Activated naive CD8-positive, alpha-beta T cell treated with anti-CD3 and anti-CD28 coated beads, Interleukin-2, amount 50 U/mL, for 16 hours (primary cell): Measurements from ENCODE around the gene IL22RA2.
A peak's percentile ranks its signal among the peaks of the same experiment; 100 is the strongest.
"Not testable (repeated sequence)": the region's sequence is repeated elsewhere in the genome, so short reads cannot be mapped to it uniquely, and the experiment has no call there.

Experiments used
- DNase-seq: peaks from one replicate; pipeline ENCODE4 v3.0.0-alpha.2; 2020; ENCODE audit warnings: low read depth, low spot score

The IL22RA2 gene, protein sequence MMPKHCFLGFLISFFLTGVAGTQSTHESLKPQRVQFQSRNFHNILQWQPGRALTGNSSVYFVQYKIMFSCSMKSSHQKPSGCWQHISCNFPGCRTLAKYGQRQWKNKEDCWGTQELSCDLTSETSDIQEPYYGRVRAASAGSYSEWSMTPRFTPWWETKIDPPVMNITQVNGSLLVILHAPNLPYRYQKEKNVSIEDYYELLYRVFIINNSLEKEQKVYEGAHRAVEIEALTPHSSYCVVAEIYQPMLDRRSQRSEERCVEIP

DNA sequence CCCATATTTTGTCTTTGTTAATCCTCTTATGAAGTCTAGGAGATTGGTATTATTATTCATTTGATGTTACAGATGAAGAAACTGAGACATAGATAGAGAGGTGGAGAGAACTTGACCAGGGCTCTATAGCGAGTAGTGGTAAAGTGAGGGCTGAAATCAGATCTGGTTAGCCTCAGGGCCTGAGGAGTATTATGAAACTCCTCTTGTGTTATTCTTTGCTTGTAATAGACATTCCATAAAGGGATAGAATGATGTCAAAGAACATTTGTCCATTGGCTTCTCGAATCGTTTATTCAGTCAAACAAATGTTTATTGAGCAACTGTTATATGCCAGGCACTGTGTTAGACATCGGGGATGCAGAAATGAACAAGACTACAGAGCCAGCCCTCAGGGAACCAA is at the start of gene IL22RA2:
IL22RA2 (minus strand) TSS at position 144 of the 400 bp plus-strand sequence. CDS start 11,895 bp downstream, outside the sequence.
- no peak for DNase-seq

DNA sequence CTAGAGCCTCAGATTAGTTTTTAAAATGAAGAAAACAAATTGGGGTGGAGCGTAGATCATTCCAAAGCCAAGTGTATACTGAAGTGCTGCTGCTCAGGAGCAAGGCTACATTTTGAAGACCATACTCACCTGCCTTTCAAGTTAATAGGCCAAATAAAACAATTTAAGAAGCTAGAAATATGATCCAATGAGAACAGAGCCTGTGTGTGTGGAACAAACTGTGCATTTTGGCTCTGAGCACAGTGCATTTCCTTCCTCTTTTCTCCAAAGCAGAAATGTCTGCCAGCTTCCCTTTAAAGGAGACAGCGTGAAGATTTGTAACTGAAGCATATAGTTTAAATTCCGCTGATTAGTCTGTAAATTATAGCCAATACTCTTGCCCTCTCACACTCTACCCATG is 48.9 kb upstream of the IL22RA2 start:
- DNase-seq, result no peak

DNA sequence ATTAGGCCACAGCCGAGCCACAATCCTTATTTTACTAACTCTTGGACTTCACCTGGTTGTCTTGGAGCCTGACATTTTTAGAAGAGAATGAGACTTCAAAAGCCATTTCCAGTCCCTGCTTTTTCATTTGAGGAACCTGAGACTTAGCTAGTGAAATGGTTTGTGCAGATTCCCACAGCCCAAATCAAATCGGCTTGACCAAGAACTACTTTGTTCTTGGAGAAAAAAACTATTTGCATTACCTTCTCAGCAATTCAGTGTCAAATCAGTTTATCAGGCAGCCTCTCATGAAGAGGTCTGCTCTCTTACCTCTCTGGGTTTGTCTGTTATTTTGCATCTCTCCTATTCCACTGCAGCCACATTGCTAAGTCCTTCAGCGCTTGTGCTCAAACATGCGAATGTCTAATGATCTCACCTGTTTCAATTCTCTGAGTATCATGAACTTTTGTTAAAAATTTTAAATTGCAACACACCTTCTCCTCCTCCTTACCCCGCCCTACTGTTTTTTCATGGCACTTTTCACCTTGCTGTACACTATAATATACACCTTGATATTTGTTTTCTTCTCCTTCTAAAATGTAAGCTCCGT is 46.3 kb upstream of the IL22RA2 start:
- DNase-seq, result no peak

DNA sequence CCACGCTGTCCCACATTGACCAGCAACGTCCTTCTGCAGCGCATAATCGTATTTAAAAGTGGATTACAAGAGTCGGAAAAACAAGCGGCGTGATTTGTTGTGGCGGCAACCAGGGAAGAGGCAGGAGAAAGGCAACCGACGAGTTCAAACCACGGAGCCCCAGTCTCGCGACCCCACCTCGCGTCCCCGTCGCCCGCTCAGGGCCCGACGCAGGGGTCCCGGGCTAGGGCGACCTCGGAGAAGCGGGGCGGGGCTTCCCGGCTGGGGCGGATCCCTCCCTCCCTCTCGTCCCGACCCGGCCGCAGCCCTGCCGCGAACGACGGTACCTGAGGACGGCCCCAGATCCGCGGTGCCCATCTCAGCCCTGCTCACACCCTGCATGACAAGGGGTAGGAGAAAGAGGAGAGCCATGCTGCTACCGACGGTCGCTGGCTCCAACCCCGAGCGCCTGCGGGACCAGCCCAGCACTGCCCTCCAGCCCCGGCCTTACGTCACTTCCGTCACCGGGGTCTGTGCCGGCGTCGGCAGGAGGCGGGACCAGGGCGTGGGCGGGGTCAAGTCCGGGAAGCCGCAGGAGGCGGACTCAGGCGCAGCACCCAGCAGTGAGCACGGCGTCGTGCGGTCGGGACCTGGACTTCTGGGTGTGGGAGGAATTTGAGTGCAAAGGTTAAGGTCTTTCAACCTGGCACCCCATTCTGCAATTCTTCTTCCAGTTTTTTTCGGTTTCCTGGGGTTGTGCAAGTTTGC is 45.6 kb upstream of the IL22RA2 start, which contains the start of gene IFNGR1:
IFNGR1 (minus strand) TSS at position 469 of the 747 bp plus-strand sequence; CDS start at position 411, 58 bp downstream.
- DNase-seq, result peak; percentile 95

DNA sequence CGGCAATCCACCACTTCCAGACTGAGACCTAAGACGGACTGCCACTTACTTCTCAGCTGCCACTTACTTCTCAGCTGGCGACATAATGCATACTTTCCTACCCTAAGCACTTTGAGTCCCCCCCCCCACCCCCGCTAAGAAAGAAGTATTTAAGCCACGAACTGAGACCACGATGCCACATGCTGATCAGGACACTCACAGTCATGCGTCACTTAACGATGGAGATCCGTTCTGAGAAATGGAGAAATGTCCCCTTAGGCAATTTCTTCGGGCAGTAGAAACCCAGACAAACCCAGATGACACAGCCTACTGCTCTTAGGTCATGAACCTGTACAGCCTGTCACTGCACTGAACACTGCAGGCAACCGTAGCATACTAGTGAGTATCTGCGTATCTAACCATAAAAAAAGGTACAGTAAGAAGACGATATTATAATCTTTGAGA is 45.1 kb upstream of the IL22RA2 start:
- DNase-seq, result no peak

DNA sequence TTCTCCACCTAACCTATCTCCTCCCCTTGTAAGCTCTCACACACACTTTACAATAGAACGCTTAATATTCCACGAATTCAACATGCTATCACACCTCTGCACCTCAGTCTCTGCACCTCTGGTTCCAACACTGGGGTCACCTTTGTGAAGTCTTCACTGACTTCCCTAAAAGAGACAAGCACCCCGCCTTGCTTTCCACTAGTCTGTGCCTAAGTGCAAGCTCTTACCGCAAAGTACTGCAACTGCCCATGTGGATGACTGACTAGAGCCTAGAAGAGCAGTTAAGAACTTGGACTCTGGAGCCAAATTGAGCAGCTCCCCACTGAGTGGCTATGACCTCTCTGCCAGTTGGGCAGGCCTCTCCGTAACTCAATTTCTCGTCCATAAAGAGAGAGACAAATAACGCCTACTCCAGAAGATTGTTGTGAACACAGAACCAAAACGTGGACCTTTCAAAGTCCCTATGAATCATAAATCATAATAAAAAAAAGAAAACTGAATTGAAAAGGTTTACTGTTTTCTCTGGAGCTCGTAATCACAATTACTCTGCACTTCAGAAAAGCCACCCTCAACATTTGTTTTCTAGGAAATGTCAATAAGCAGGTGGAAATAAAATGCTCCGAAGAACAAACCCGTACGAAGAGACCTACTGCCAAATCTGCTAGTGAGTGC is 44.5 kb upstream of the IL22RA2 start:
- no peak for DNase-seq

DNA sequence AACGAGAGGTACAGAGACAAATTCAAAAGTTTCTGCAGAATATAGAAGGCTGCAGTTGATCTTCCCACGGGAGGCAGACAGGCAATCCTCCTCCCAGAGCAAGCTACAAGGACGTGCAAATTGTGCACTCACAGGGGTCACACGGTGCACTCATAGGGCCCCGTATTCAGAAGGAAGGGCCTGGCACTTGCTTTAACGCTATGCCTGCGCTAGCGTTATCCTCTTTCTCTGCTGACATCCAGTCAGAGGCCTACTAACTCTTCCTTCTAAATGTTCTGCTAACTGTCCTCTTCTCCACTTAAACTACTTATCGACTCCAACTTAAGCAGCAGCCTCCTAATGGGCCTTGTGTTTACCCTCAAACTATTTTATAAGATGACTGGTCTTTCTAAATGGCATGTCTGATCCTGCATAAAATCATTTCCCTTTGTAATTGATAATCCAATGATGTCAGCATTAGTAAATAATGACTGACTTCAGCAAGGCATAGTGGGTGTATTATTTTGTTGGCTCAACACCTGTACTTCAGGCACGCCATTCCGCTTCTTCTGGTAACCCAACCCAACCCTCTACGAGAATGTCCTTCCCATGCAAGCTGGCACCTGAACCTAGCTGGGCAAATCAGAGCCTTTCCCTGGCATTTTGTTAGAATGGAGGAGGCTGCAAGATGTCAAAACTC is 43.6 kb upstream of the IL22RA2 start:
- no peak for DNase-seq

DNA sequence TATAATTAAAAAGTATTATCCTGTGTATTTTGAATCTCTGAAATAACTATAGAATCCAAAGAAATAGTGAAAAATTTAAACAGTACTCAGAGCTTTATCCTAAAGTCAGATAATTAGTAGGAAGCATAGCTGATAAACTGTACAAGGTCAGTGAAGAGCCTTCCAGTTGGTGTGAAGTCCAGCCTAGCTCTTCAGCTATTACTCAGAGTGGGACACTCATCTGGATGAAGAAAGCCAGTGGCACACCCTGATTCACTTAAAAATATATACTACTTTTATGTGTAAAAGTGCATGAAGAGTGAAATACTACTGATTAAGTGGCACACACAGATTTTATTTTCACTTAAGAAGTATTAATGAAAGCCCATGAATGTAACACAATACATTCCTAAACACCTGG is 42.7 kb upstream of the IL22RA2 start:
- no peak for DNase-seq

DNA sequence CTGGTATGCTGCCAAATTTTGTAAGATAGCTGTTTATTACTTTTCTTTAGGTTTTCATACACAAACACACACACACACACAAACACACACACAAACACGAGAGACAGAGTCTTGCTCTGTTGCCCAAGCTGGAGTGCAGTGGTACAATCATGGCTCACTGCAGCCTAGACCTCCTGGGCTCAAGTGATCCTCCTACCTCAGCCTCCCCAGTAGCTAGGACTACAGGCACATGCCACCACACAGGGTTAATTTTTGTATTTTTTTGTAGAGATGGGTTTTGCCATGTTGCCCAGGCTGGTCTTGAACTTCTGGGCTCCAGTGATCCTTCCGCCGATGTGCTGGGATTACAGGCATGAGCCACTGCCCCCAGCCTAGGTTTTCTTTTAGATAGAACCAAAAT is 42.2 kb upstream of the IL22RA2 start:
- not testable (repeated sequence) for DNase-seq

DNA sequence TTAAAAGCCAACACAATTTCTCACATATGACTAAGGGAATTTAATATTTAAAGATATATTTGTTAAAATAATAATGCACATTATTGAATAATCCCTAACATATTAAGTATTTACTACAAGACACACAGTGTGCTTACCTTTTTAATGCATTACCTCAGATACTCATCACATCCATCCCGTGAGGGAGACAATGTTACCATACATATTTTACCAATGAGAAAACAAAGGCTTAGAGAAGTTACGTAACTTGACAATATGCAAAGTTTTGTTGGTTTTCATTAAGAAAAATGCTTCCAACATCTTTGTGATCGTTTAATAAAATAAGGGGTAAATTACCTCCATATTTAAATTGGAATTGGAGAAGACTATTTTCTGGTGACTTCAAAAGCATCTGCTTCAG is 41.5 kb upstream of the IL22RA2 start:
- DNase-seq, result no peak

DNA sequence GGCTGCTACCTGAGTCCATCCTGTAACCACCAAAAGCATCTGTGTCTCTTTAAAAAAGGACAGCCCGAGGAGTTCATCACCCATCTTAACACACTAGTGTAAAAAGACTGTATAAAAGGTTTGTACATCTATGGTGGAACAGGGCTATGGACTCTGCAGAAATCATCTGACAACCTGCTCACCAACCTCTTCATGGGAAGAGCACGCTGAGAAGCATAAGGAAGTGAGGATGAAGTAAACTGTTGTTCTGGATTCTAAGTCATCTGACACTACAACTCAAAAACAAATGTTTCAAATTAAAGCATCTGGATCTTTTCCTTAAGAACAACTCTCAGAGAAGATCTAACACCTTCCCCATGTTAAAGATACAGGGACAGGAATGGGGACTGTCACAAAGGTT is 40.4 kb upstream of the IL22RA2 start:
- DNase-seq, result no peak

DNA sequence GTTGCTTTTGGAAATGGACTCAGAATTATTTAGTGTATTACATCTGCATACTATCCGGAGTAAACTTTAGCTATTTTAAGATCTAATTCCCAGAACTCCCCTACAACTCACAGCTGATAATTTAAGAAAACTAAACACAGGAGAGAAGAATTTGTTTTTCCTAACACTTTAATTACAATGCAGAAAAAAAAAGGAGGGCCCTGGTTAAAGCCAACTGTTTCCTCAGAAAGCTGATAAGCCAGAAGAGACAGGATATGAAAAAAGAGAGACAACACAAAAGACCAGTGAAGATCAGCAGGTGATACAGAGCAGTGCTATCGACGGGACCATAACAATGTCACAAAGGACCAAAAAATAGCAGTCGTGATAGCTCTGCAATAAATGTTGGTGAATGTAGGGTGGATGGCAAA is 39.9 kb upstream of the IL22RA2 start:
- no peak for DNase-seq

DNA sequence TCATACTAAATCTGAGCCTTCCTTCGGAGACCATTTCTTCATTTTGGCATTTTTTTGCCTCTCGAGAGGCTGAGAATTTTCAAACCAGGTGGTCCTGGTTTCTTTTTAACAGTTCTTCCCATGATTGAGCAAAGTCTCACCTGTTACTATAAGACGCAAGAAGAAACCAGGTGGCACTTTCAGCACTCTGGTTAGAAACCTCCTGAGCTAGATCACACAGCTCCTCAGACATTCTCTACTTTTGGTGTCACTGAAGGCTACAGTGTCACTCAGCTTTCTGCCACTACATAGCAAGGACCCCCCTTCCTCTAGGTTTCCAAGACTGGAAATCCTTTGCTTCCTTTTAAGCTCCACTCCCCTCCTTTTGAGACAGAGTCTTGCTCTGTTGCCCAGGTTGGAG is 38.5 kb upstream of the IL22RA2 start:
- no peak for DNase-seq

DNA sequence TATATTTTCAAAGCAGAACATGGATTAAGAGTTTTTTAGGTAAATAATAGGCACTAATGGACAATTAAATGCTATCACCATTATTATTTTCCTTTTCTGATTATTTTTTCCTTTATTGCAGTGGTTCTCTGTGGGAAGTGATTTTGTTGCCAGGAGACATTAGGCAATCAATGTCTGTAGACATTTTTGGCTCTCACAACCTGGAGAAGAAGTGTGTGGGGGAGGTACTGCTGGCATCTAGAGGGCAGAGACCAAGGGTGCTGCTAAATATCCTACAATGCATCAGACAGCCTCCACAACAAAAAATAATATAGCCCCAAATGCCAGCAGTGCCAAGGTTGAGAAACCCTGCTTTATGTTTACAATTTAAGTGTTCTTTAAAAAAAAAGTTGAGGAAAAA is 37.5 kb upstream of the IL22RA2 start:
- DNase-seq, result no peak

DNA sequence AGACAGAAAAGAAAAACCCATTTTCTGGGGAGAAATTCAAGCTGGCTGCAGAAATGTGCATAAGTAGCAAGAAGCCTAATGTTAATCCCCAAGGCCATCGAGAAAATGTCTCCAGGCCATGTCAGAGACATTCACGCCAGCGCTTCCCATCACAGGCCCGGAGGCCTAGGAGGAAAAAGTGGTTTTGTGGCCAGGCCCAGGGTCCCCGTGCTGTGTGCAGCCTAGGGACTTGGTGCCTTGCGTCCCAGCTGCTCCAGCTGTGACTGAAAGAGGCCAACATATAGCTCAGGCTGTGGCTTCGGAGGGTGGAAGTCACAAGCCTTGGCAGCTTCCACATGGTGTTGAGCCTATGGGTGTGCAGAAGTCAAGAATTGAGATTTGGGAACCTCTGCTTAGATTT is 34.8 kb upstream of the IL22RA2 start:
- DNase-seq, result no peak

DNA sequence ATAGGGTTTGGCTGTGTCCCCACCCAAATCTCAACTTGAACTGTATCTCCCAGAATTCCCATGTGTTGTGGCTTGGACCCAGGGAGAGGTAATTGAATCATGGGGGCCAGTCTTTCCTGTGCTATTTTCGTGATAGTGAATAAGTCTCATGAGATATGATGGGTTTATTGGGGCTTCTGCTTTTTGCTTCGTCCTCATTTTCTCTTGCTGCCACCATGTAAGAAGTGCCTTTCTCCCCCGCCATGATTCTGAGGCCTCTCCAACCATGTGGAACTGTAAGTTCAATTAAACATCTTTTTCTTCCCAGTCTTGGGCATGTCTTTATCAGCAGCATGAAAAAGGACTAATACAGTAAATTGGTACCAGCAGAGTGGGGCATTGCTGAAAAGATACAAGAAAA is 34.0 kb upstream of the IL22RA2 start:
- DNase-seq, result not testable (repeated sequence)

DNA sequence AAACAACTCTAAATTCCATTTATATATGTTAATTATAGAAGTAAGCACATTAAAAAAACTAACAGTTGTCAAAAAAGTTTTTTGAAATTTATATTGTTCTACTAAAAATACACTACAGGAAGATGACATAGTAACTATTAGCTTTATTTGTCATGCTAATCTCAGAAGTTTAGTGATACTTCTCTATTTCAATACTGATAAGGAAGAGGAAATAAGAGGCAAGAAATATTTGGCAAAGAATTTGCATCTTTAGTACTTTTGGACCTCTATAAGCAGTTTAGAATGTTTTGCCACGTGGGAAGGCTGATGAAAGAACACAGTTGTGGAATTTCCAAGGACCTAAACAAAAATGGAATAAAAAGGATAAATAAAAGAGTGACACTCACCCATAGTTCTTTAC is 33.1 kb upstream of the IL22RA2 start:
- DNase-seq, result no peak

DNA sequence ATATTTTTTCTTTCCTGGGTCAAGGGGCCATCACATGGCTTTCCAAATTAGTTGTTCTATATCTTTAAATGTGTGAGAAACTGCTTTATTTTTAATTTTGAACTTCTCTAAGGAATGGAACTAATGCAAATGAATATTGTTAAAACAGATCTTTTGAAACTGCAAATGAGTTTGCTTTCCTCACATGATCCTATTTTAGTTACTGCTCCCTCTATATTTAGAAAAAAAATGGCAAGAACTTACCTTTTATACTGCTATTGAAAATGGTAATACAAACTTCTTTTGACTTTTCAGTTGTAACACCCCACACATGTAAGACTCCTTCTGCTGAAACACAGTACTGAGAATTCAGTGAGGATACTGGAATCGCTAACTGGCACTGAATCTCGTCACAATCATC is 29.8 kb upstream of the IL22RA2 start:
- DNase-seq, result no peak

DNA sequence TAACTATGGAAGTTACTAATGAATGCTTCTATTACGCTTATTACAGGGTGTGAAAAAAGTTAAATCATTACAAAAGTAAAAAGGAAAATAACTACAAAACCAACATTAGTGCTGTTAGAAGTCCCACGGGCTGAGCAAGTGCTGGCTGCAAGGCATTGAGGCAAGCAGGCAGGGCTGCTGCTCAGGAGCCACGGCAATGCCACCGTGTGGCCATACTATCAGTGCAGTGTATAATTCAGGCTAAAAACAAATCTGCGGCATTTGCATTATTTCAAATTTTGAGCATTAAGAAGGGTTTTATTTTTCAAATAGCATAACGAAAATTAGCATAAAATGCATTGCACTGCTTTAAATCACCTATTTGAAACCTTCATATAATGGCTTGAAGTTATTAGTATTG is 28.6 kb upstream of the IL22RA2 start:
- no peak for DNase-seq

DNA sequence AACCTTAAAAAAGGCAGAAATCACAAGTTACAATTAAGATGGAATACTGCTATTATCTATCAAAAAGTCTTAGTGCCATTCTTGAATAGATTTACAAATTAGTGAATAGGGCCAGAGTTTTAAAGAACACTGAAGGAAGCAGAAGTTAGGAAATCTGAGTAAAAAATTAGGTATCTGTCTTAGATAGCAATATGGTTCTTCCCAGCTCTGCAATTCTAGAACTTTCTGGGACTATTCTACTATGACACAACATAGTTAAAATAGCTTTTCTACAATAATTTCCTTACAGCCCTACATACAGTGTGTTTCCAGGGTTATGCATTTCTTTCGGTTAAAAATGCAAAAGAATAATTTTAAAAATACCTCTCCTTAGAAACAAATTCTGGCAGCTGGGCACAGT is 27.6 kb upstream of the IL22RA2 start:
- DNase-seq, result no peak

DNA sequence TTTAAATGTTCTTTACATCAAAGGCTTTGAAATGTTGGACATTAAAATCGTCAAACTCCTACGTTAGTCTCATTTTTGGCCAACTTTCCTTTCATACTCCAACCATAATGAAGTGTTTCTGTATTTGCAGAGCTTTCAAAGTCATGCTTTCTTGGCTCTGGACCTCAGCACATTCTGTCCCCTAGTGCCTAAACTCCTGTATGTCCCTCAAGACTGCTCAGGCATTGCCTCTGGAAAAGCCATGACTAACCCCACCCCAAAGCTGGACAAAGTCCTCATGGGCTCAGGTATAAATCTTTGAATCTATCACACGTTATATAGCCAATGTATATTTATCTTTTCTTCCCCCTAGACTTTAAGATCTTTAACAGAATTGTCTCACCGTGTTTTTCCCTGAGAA is 26.8 kb upstream of the IL22RA2 start:
- no peak for DNase-seq
